MV-4-11 (cell line): Measurements from ENCODE around the gene DNAAF1.
"Not testable (repeated sequence)": the region's sequence is repeated elsewhere in the genome, so short reads cannot be mapped to it uniquely, and the experiment has no call there.

Experiments
- DNase-seq: peaks from one replicate; lab custom pipeline; 2025; lab: John Stamatoyannopoulos, UW

The DNAAF1 gene

DNA sequence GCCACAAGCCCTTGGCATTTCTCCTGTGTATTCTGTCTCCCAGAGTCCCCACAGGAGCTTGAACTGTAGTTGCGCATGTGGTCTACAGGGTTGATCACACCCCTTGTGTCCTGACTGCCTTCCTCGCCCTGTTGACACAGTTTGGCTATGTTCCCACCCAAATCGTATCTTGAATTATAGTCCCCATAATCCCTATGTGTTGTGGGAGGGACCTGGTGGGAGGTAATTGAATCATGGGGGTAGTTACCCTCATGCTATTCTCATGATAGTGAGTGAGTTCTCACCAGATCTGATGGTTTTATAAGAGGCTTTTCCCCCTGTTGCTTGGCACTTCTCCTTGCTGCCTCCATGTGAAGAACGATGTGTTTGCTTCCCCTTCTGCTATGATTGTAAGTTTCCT, 67.0 kb downstream of the DNAAF1 start:
- no peak for DNase-seq

DNA sequence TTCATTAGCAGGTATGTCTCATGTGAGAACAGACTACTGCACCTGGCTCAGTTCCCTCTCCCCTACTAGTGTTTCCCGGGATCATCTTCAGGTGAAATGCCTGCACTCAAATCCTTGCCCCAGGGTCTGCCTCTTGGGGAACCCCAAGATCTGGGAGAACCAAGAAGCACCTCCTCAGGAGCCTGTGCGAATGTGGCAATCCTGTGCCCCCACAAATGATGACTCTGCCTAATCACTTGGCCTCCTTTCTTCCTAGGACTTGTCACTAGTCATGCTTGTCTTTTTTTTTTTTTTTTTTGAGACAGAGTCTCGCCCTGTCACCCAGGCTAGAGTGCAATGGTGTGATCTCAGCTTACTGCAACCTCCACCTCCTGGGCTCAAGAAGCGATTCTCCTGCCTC, 67.5 kb downstream of the DNAAF1 start:
- no peak for DNase-seq

DNA sequence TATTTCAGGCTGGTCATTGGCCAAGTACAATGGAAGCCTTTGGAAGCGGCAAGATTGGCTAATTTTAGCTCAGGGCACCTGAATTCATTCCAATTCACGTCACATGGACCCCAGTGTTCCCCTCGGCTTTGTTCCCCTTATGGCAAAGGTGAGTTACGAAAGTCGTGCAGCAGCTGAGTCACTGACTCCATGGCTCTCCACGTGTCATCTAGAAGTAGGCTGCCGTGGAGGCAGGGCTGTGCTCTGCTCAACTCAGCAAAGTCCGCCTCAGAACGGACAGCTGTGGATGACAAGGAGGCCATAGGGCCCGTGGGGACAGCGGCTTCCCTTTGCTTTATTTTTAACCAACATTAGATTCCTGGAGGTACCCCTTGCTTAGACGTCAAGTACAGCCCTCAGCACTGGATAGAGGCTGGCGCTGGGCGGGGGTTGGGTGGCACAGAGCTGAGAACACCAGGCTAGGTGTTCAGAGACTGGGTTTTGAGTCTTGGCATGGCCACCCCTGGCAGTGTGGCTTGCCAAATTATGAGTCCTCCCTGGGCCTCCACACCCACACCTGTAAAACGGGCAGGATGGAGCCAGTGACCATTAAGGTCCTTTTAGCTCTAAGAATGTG, 69.5 kb downstream of the DNAAF1 start:
- DNase-seq, result no peak

DNA sequence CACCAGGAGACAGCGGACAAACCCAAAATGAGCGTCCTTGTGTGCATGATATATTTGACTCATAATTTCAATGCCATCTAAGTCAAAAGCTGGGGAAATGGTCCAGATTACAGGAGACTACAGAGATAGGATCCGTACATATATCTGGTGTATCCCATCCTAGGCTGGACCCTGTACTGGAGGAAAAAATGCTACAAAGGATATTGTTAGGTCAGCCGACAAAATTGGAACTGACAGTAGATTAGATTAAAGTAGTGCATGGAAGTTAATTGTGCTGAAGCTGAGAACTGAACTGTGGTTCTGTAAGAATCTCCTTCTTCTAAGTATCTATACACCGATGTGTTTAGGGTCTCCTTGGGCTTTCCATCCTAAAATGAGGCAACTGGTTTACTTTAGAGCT, 70.4 kb downstream of the DNAAF1 start:
- no peak for DNase-seq

DNA sequence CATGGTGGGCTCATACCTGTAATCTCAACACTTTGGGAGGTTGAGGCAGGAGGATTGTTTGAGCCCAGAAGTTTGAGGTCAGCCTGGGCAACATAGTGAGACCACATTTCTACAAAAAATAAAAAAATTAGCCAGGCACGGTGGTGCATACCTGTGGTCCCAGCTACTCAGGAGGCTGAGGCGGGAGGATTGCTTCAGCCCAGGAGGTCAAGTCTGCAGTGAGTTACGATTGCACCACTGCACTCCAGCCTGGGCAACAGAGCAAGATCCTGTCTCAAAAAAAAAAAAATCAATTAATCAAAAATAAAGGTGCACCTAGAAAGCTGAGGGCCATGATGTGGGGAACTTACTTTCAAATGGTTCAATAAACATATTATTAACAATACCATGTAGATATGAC, 71.0 kb downstream of the DNAAF1 start:
- not testable (repeated sequence) for DNase-seq

DNA sequence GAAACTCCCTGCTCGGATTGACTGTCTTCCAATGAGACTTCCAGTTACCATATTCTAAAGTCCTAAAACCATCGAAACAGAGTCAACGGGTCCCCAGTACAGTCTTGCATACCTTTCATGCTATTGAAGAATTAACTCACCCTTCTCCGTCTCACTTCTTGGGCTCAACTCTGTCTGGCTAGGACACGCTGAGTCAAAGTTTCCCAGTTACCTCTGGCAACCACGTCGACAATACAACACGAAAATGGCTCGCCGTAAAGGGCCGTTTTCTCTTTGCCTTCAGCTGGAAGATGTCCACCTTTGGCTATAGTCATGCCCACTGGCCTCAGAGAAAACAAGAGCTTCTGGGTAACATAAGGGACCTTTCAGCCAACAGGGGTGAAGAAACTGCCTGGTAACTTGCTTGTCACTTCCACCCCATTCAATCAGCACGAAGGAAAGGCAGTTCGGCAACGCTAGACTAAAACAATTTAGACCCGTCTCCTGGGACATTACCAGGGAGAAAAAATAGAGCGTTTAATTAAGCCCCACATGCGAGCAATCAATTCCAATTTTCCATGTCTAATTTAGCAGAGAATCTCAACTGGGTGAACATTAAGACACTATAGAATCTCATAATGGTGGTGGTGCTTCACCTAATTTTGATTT, 73.2 kb downstream of the DNAAF1 start:
- no peak for DNase-seq

DNA sequence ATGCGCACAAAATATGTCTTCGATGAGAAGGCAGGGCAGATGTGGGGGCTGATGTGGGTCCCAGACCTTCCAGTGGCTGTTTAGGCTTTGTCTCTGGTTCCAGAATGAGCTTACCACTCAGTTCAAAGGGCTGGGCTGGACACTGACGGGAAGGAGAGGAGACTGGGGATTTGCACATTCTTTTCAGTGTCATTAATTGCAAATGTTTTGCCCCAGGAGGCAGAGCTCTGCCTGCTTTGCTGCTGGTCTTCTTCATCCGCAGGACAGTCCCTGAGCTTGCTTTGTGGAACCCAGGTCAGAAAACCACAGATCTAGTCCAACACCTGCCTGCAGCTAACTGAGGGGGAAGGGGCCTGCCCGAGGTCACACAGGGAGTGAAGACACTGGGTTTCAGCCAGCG, 73.8 kb downstream of the DNAAF1 start:
- no peak for DNase-seq

DNA sequence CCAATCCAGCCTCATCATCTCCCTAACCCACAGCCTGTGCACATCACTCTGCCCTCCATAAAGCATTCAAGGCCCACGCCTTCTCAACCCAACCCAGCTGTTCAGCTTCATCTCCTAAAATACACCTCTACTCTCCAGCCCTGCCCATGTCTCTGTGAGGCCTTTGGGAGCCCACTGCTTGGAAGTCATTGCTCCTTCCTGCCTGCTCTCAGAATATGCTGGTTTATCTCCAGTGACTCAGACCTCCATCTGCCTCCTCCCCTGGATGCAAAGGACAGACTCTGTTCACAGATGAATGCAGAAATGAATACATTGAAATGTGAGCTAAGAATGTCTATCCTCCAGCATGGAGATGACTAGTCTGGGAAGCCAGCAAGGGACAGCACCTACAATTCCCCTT, 75.7 kb downstream of the DNAAF1 start:
- no peak for DNase-seq

DNA sequence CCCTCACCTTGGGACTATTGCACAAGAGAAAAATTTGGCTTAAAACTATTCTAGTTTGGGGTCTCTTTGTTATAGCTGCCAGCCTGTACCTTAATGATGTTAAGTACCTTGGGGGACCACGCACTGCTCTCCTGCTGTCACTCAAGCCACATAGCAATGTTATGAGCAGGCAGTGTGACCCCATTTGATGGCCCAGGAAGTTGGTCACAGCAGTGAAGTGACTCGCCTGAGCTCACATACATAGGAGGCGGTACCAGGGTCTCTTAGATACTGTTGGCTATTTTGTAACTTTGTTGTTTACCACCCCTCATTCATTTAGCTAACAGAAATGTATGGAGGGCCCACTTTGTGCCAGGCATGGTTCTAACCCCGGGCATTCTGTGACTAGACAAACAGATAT, 78.3 kb downstream of the DNAAF1 start:
- DNase-seq, result no peak

DNA sequence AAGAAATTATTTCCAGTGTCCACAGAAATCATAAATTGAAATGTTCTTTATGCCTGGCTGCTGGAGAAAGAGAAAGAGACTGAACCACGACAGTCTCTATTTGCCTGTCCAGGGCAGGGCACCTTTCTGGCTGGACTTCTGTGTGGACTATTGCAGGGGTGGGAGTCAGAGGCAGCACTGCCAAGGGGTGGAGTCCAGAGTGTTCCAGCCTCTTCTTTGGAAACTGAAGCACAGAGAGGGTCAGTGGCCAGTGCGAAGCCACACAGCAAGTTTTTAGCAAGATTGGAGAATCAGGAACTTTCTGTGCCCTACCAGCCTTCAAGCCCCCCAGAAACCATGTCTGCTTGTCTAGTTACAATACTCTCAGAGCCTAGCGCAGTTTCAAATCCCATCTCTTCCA, 79.4 kb downstream of the DNAAF1 start:
- no peak for DNase-seq

DNA sequence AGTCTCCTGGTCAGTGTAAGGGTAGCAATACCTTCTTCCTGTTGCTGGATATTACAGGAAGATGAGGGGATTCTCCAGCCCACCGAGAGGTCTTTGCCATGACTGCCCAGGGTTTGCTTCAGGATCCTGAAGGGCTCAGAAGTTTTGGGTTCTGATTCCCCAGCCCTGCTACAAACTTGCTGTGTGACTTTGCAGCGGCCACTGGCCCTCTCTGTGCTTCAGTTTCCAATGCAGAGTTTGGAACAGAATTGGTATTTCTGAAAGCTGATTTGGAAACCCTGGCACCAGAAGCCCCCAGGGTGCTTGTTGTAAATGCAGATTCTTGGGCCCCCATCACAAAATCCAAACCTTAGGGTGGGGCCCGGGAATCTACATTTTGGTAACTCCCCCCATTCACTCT, 80.0 kb downstream of the DNAAF1 start:
- DNase-seq, result no peak

DNA sequence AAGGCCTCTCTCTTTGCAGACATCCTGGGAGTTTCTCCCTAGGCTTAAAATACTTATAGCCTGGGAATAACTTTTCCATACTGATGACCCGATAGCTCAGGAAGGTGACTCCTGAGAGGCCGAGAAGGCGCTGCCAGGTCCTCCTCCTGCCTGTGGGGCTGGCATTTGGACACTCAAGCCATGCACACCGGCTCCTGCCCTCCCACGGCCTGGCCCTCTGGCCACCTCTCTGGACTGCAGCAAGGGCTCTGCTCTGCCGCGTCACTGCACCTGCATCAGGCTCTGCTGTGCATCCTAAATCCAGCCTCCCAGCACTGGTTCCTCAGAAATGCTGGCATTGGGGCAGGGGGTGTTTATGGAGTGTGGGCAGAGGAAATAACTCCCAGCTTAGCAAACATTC, 80.5 kb downstream of the DNAAF1 start:
- DNase-seq, result no peak

DNA sequence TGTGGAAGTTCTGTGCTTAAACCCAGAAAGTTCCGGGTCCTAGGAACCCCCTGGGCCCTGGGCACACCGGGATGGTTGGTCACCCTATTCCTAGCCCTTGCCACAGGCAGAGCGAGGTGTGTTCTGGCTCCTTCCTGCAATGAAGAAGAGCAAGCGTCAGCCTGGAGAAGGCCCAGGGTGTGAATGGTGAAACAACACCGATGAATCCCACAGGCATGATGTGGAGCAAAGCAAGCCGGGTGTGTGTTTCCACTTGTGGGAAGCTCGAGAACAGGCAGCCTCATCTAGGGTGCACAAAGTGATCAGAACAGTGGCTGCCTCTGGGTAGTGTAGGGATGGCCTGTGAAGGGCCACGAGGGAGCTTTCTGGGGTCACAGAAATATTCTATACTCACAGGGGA, 80.9 kb downstream of the DNAAF1 start:
- DNase-seq, result no peak
